Natural killer cell (primary cell): Measurements from ENCODE around the gene STX16. TPM values are rescaled to one million over a fixed set of nuclear protein-coding genes. Genes with fewer than 3 reads are reported as not detected.

Experiments used
- ATAC-seq, 3 donors: fragments of 150-1000 bp in 2 of 3; fragments of 200-7000 bp in 1 of 3; cut with Tn5 transposase; 1 replicate in 1 of 3; 2 replicates in 2 of 3; pipeline ENCODE4 v1.10.0; 2021; ENCODE audit warnings: mild to moderate bottlenecking in 2 of 3, moderate library complexity in 2 of 3
- DNase-seq, 2 donors: peaks; one replicate each; pipeline versions ENCODE4 v3.0.0 to v3.0.0-alpha.2; 2013 to 2021; ENCODE audit warnings: mixed read lengths in 1 of 2
- H3K27ac ChIP-seq: one replicate; pipeline ENCODE4 v1.5.1; 2013; ENCODE audit warnings: mild to moderate bottlenecking, low read length
- H3K27me3 ChIP-seq: one replicate; pipeline ENCODE4 v1.6.1; 2013; ENCODE audit warnings: low read length; ENCODE audit not compliant: control insufficient read depth, insufficient read depth
- H3K36me3 ChIP-seq: one replicate; pipeline ENCODE4 v1.6.1; 2013; ENCODE audit warnings: low read length; ENCODE audit not compliant: control insufficient read depth, insufficient read depth
- H3K4me1 ChIP-seq: one replicate; pipeline ENCODE4 v1.6.1; 2013; ENCODE audit warnings: low read length; ENCODE audit not compliant: control insufficient read depth, insufficient read depth
- H3K4me3 ChIP-seq: one replicate; pipeline ENCODE4 v1.5.1; 2013; ENCODE audit warnings: low read length
- H3K9me3 ChIP-seq: one replicate; pipeline ENCODE4 v1.6.1; 2013; ENCODE audit warnings: low read length; ENCODE audit not compliant: control insufficient read depth, insufficient read depth
- H3K27ac Mint-ChIP-seq, 2 donors: one replicate each; pipeline ENCODE4 v1.8.0; 2022; ENCODE audit warnings: mild to moderate bottlenecking in 2 of 2, mixed read lengths in 2 of 2, moderate library complexity in 1 of 2
- H3K27me3 Mint-ChIP-seq, 2 donors: one replicate each; pipeline ENCODE4 v1.8.0; 2022; ENCODE audit warnings: low read depth in 2 of 2, mixed read lengths in 2 of 2
- H3K36me3 Mint-ChIP-seq: one replicate; pipeline ENCODE4 v1.8.0; 2022; ENCODE audit warnings: mixed read lengths
- H3K4me1 Mint-ChIP-seq, 2 donors: one replicate each; pipeline ENCODE4 v1.8.0; 2022; ENCODE audit warnings: mixed read lengths in 2 of 2
- H3K4me3 Mint-ChIP-seq: one replicate; pipeline ENCODE4 v1.8.0; 2022; ENCODE audit warnings: mild to moderate bottlenecking, moderate library complexity, mixed read lengths
- H3K9me3 Mint-ChIP-seq, 2 donors: one replicate each; pipeline ENCODE4 v1.8.0; 2022; ENCODE audit warnings: mixed read lengths in 2 of 2
- CTCF ChIP-seq: fragments of 200-600 bp; IDR thresholded peaks from one replicate; pipeline ENCODE4 v1.8.0; 2022; ENCODE audit warnings: antibody characterized with exemption
- WGBS: methylation state at CpG from one replicate; pipeline ENCODE4 v1.1.7; 2013; ENCODE audit warnings: missing lambda C conversion rate; ENCODE audit not compliant: insufficient coverage; 5-methylcytosine and 5-hydroxymethylcytosine counted together
- intact Hi-C: fragments of 100-400 bp; cut with micrococcal nuclease; formaldehyde crosslinking; loops from one replicate; pipeline ENCODE4 v1.14.2; 2022
- total RNA-seq, 4 donors: library from RNA; stranded (reverse); fragments of 120-200 nt in 1 of 4; gene quantifications; one replicate each; pipeline versions ENCODE4 v1.2.3 to v1.2.4, GENCODE V29; 2013 to 2022

Gene STX16
- total RNA-seq, 3 donors from 2014 or later (not counting 1 experiment from before 2014, with no cell fraction given): 136 to 146 (median 143) TPM

- Histone ChIP-seq H3K27me3 (no peaks in the 10 kb centered on the region), H3K4me3 (no peak overlapping the region), H3K9me3 (no peaks in the 10 kb centered on the region), H3K36me3 (no peaks in the 10 kb centered on the region), H3K4me1 (peaks cover 12% of the 10 kb centered on the region), H3K27ac (no peak overlapping the region)
- no peaks in the 10 kb centered on the region for H3K36me3 Mint-ChIP-seq
- no peaks in the 10 kb centered on the region for H3K27me3 Mint-ChIP-seq
- no peak overlapping the region for H3K4me3 Mint-ChIP-seq
- WGBS: 91% methylated on average over 6 of the region's 6 CpGs
- H3K27ac Mint-ChIP-seq: no peak overlapping the region
- TF ChIP-seq CTCF: no peak
- no peaks in the 10 kb centered on the region for H3K9me3 Mint-ChIP-seq
- intact Hi-C loops: no loop called here
- H3K4me1 Mint-ChIP-seq: peaks cover 0 to 6% of the 10 kb centered on the region in 2 donors
- ATAC-seq (no peak), DNase-seq (no peak)
Observed at GRCh38 chr20:58688840-58689239, 37.8 kb downstream of the STX16 start.

GRCh38 chr20:58690396-58691135, 39.5 kb downstream of the STX16 start:
- 65% methylated on average over 5 of the region's 7 CpGs for WGBS
- ATAC-seq: no peak
- H3K4me1 Mint-ChIP-seq: peaks cover 0 to 7% of the 10 kb centered on the region in 2 donors
- Histone ChIP-seq H3K27me3 (no peaks in the 10 kb centered on the region), H3K27ac (no peak overlapping the region), H3K4me1 (peaks cover 22% of the 10 kb centered on the region), H3K4me3 (no peak overlapping the region), H3K36me3 (peaks cover 4% of the 10 kb centered on the region), H3K9me3 (no peaks in the 10 kb centered on the region)
- no peaks in the 10 kb centered on the region for H3K27me3 Mint-ChIP-seq
- H3K4me3 Mint-ChIP-seq: peak overlapping the region; percentile 51
- DNase-seq: no peak
- H3K36me3 Mint-ChIP-seq: no peaks in the 10 kb centered on the region
- no peaks in the 10 kb centered on the region for H3K9me3 Mint-ChIP-seq
- intact Hi-C loops: loop anchor here (10.0 kb wide), 1 partner anchor 456 kb away; no protein-coding TSS in a partner anchor
- peak overlapping the region; percentile 84 to 86 for H3K27ac Mint-ChIP-seq
- TF ChIP-seq CTCF: no peak

- Histone ChIP-seq H3K27ac (peak overlapping the region; percentile 81), H3K4me1 (peaks cover 22% of the 10 kb centered on the region), H3K36me3 (peaks cover 8% of the 10 kb centered on the region), H3K9me3 (no peaks in the 10 kb centered on the region), H3K4me3 (no peak overlapping the region), H3K27me3 (no peaks in the 10 kb centered on the region)
- intact Hi-C loops: loop anchor here (2.0 to 10.0 kb wide), 2 partner anchors 39 to 457 kb away; no protein-coding TSS in a partner anchor
- DNase-seq (peak in 1 of 2 donors; percentile 19), ATAC-seq (peak in 1 of 3 donors; percentile 25)
- Mint-ChIP-seq H3K4me1 (peaks cover 0 to 7% of the 10 kb centered on the region in 2 donors), H3K27ac (peak overlapping the region; percentile 63 to 86), H3K9me3 (no peaks in the 10 kb centered on the region), H3K4me3 (peak overlapping the region; percentile 47), H3K36me3 (no peaks in the 10 kb centered on the region), H3K27me3 (no peaks in the 10 kb centered on the region)
- no peak for TF ChIP-seq CTCF
- 83% methylated on average over 31 of the region's 31 CpGs for WGBS
Observed at GRCh38 chr20:58691773-58692578, 40.9 kb downstream of the STX16 start.
